PFSK-1 (cell line): ENCODE results near the gene TXLNB.

Experiments
- FOXP2 ChIP-seq: optimal IDR thresholded peaks from 2 replicates; pipeline ENCODE3; 2011; ENCODE audit warnings: borderline replicate concordance, control low read depth, inconsistent platforms; ENCODE audit not compliant: insufficient read depth; ENCODE audit errors: extremely low read length, extremely low read depth
- POLR2AphosphoS5 ChIP-seq: IDR thresholded peaks from 2 replicates; pipeline ENCODE4 v1.6.1; 2012; ENCODE audit warnings: low read depth, mild to moderate bottlenecking, control low read depth, low read length, moderate library complexity
- REST ChIP-seq, 2 experiments: IDR thresholded peaks; 2 replicates each; pipeline versions ENCODE4 v1.6.1 to v1.8.0; 2011 to 2012; ENCODE audit warnings: low read depth in 2 of 2, low read length in 2 of 2, control low read depth in 1 of 2, inconsistent platforms in 1 of 2, mild to moderate bottlenecking in 1 of 2, moderate library complexity in 1 of 2; ENCODE audit not compliant: insufficient read depth in 1 of 2
- SIN3A ChIP-seq: IDR thresholded peaks from 2 replicates; pipeline ENCODE4 v1.6.1; 2012; ENCODE audit warnings: mild to moderate bottlenecking, low read length, moderate library complexity, borderline replicate concordance; ENCODE audit not compliant: insufficient read depth
- TAF1 ChIP-seq: IDR thresholded peaks from 2 replicates; pipeline ENCODE4 v1.6.1; 2012; ENCODE audit warnings: low read length, control low read depth, borderline replicate concordance; ENCODE audit not compliant: insufficient read depth

The TXLNB gene

GRCh38 chr6:139231206-139231605 lies 60.6 kb downstream of the TXLNB start:
- TF ChIP-seq REST (IDR thresholded peaks at IDR 0.05; ENCODE audit: insufficient read depth in 1 of 2, low read depth in 2 of 2, low read length in 2 of 2) (no peak), SIN3A (no peak), POLR2AphosphoS5 (no peak), TAF1 (no peak), FOXP2 (no peak)

DNA sequence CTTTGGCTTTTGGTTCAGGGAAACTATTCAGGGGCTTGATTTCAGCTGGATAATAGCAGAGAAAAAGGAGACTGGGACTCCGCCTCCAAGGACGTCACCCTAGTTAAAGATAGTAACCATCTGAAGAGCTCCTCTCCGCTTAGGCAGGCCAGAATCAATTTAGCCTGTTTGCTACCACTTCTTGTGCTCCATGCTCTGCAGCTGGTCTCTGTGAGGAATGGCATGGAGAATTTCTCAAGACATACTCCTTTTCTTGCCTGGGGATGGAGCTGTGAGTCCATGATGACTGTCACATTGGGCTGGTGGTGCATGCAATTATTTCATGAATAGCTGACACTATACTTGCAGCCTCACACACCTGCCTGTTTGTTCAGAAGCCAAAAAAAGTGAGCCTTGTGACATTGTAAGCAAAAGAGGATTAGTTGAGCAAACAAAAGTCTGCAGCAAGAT lies 61.4 kb downstream of the TXLNB start:
- no peak for TF ChIP-seq FOXP2
- TF ChIP-seq REST (IDR thresholded peaks at IDR 0.05; ENCODE audit: insufficient read depth in 1 of 2, low read depth in 2 of 2, low read length in 2 of 2), result no peak

GRCh38 chr6:139219746-139220145 lies 72.1 kb downstream of the TXLNB start:
- no peak for TF ChIP-seq SIN3A
- TF ChIP-seq TAF1, result no peak
- TF ChIP-seq REST (IDR thresholded peaks at IDR 0.05; ENCODE audit: insufficient read depth in 1 of 2, low read depth in 2 of 2, low read length in 2 of 2), result no peak
- no peak for TF ChIP-seq FOXP2
- TF ChIP-seq POLR2AphosphoS5, result no peak

DNA sequence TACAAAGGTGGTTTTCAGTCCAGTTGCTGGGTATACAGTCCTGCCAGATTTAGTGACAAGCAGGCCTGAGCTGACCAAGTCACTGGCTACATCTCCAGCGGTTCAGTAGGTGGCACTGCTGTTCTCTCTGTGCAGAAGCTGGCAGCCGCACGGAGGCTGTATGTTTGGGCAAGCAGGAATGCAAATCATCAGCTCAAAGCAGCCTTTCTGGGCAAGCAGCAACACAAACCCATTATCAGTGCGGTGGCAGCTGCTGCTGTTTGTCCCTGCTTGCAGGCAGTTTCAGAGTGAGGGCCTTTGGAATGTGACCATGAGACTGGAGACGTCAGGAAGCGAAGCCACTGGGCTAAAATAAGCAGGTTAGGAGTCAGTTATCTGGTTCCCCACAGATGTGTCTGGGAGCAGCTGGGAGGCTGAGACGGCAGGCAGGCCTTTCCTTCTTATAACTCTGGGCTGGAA lies 72.5 kb downstream of the TXLNB start:
- no peak for TF ChIP-seq POLR2AphosphoS5
- TF ChIP-seq FOXP2, result peak; percentile 57

- TF ChIP-seq TAF1, result no peak
- TF ChIP-seq POLR2AphosphoS5, result no peak
- no peak for TF ChIP-seq SIN3A
- TF ChIP-seq FOXP2, result no peak
- TF ChIP-seq REST (IDR thresholded peaks at IDR 0.05; ENCODE audit: insufficient read depth in 1 of 2, low read depth in 2 of 2, low read length in 2 of 2), result no peak
These were observed 86.0 kb downstream of the TXLNB start for GRCh38 chr6:139205843-139206242.
